HepG2 (cell line): ENCODE measurements around the gene CCNYL1. TPM values are rescaled to one million over a fixed set of nuclear protein-coding genes. Genes with fewer than 3 reads are reported as not detected.

ENCODE experiments used
- ARNT2 ChIP-seq: sonication (generic); formaldehyde crosslinking; IDR thresholded peaks from 2 replicates; pipeline ENCODE4 v1.8.0; 2022; ENCODE audit warnings: mild to moderate bottlenecking, low read depth, missing genetic modification reagents, moderate library complexity
- CREBL2 ChIP-seq: sonication (generic); formaldehyde crosslinking; IDR thresholded peaks from 2 replicates; pipeline ENCODE4 v1.8.1; 2023; ENCODE audit warnings: missing genetic modification reagents, mild to moderate bottlenecking, borderline replicate concordance
- CTCF ChIP-seq: sonication (generic); formaldehyde crosslinking; IDR thresholded peaks from 2 replicates; pipeline ENCODE4 v1.5.0; 2020; ENCODE audit warnings: mild to moderate bottlenecking, missing genetic modification reagents, moderate library complexity
- ETV5 ChIP-seq: IDR thresholded peaks from 2 replicates; pipeline ENCODE4 v1.6.1; 2018; ENCODE audit warnings: missing biosample characterization, missing genetic modification reagents, inconsistent platforms, borderline replicate concordance
- FUBP1 ChIP-seq: sonication (generic); formaldehyde crosslinking; IDR thresholded peaks from 2 replicates; pipeline ENCODE4 v1.5.1; 2020; ENCODE audit warnings: missing genetic modification reagents, mild to moderate bottlenecking, borderline replicate concordance
- GMEB2 ChIP-seq: IDR thresholded peaks from 2 replicates; pipeline ENCODE4 v1.6.1; 2016; ENCODE audit warnings: missing biosample characterization, missing genetic modification reagents, low read depth
- HNRNPLL ChIP-seq: fragments of 200-400 bp; formaldehyde crosslinking; IDR thresholded peaks from 2 replicates; pipeline ENCODE4 v1.6.1; 2017; ENCODE audit warnings: mild to moderate bottlenecking, low read depth, low read length; ENCODE audit not compliant: poor library complexity, severe bottlenecking
- MTF2 ChIP-seq: sonication (generic); formaldehyde crosslinking; IDR thresholded peaks from 2 replicates; pipeline ENCODE4 v1.5.0; 2020; ENCODE audit warnings: missing genetic modification reagents, borderline replicate concordance
- RBFOX2 ChIP-seq: fragments of 200-400 bp; formaldehyde crosslinking; IDR thresholded peaks from 2 replicates; pipeline ENCODE4 v1.6.1; 2017; ENCODE audit warnings: low read depth, mild to moderate bottlenecking, low read length
- TRIM22 ChIP-seq: fragments of 450-650 bp; IDR thresholded peaks from 2 replicates; pipeline ENCODE4 v1.6.1; 2017
- ZHX1 ChIP-seq: sonication (generic); formaldehyde crosslinking; IDR thresholded peaks from 2 replicates; pipeline ENCODE4 v1.8.1; 2022; ENCODE audit warnings: low read depth, mild to moderate bottlenecking, missing genetic modification reagents
- ZNF251 ChIP-seq: sonication (generic); formaldehyde crosslinking; IDR thresholded peaks from 2 replicates; pipeline ENCODE4 v1.9.0; 2021; ENCODE audit warnings: mild to moderate bottlenecking, missing genetic modification reagents
- ZNF451 ChIP-seq: sonication (generic); formaldehyde crosslinking; IDR thresholded peaks from 2 replicates; pipeline ENCODE4 v1.5.0; 2020; ENCODE audit warnings: mild to moderate bottlenecking, missing genetic modification reagents
- ZNF619 ChIP-seq: sonication (generic); formaldehyde crosslinking; IDR thresholded peaks from 2 replicates; pipeline ENCODE4 v1.4.0; 2020; ENCODE audit warnings: mild to moderate bottlenecking, missing genetic modification reagents
- ZSCAN25 ChIP-seq: sonication (generic); formaldehyde crosslinking; IDR thresholded peaks from 2 replicates; pipeline ENCODE4 v1.8.0; 2022; ENCODE audit warnings: mild to moderate bottlenecking, missing genetic modification reagents
- polyA plus RNA-seq, 8 experiments: library from polyadenylated mRNA; depleted of rRNA in 3 of 8; stranded (reverse) in 7 of 8; unstranded in 1 of 8; fragments of >200 nt; fragmentation: Illumina TruSeq in 4 of 8; extraction: Trizol in 4 of 8; gene quantifications; 2 replicates each; pipeline versions ENCODE4 v1.2.1 to v1.2.3, GENCODE V29; 2011 to 2016; ENCODE audit warnings: low read depth in 4 of 8, missing spikeins in 1 of 8, mixed read lengths in 1 of 8; ENCODE audit not compliant: insufficient read depth in 1 of 8
- total RNA-seq, 5 experiments: library from RNA; depleted of rRNA; stranded (reverse); fragments of >200 nt; fragmentation: Illumina TruSeq; extraction: Trizol; gene quantifications; 2 replicates each; pipeline ENCODE4 v1.2.3, GENCODE V29; 2016; ENCODE audit warnings: low read depth in 1 of 5

CCNYL1 gene
- total and polyA plus RNA-seq, 2 of the 13 experiments (the other 11 are each of a cell fraction or from before 2014, with no cell fraction given), result 12.5 to 16.2 TPM

GRCh38 chr2:207768168-207768865 lies 56.9 kb downstream of the CCNYL1 start (continued):
- no peak for TF ChIP-seq GMEB2 (CRISPR knock-in tag)
- peak; percentile 40 for TF ChIP-seq ZNF451 (CRISPR knock-in tag)
- TF ChIP-seq RBFOX2, result peak; percentile 91
- TF ChIP-seq MTF2 (CRISPR knock-in tag), result peak; percentile 82; the same call in 1 of the 2 replicates
- peak; percentile 29 for TF ChIP-seq HNRNPLL
- no peak for TF ChIP-seq ZNF619 (CRISPR knock-in tag)
- peak; percentile 69 for TF ChIP-seq ARNT2 (CRISPR knock-in tag)
- TF ChIP-seq ZSCAN25 (CRISPR knock-in tag), result no peak
- no peak for TF ChIP-seq FUBP1 (CRISPR knock-in tag)
- no peak for TF ChIP-seq TRIM22
- TF ChIP-seq ZNF251 (CRISPR knock-in tag), result no peak
- peak; percentile 60; the same call in 1 of the 2 replicates for TF ChIP-seq CREBL2
- TF ChIP-seq CTCF (CRISPR knock-in tag), result no peak
- no peak for TF ChIP-seq ZHX1
- peak; percentile 19; the same call in 1 of the 2 replicates for TF ChIP-seq ETV5
